ENCODE measurements around the gene PTGR1. TPM values are rescaled to one million over a fixed set of nuclear protein-coding genes. Genes with fewer than 3 reads are reported as not detected.

PTGR1 gene
- total RNA-seq, result 100 to 1,000 TPM in 1 of 2 donors, 10 to 100 TPM in 1; 43.9 to 110 TPM

DNA sequence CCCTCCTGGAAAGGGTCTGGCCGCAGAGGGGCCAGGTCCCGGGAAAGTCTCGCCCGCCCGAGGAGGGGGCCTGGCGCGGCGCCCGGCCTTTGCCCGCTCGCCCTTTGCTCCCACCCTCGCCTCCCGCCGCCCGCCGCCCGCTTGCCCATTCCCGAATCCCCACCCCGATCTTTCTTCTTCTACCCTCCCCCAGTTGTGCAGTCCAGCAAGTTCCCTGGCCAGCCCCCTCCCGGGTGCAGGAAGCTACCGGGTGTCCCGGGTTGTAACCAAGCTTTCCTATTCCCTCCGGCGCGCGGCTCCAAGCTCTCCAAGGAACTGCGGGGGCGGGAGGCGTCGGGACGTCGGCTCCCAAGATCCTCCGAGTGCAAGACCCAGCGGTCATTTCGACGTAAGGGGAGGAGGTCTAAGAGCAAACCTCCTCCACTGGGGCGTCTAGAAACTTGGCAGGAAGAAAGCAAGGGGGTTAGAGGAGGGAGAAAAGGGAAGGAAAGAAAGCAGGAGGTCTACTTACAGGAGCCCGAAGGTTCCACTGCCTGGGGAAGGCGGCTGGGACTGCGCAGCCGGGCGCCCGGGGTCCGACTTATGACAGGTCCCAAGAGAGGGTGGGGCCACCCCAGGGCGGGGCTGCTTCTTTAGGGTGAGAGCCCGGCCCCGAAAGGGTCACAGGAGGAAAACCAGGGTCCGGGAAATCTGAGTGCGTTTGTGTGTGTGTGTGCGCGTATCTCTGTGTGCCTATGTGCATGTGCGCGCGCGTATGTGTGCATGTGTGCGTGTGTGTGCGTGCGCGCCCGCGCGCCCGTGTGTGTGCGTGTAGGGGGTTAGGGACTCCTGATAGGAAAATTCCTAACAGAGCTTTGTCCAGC lies at the start of gene PTGR1:
Gene PTGR1 (minus strand): TSS at position 556 of the 863 bp plus-strand sequence. CDS start 2,225 bp downstream, outside the sequence.
- DNase-seq (ENCODE audit: low spot score), result peak; percentile 78
- Histone ChIP-seq H3K4me3 (peak within 1 kb of the TSS; percentile 62 to 74), H3K36me3 (no peaks in the 10 kb centered on the region), H3K9me3 (no peaks in the 10 kb centered on the region), H3K27me3 (replicated peaks; ENCODE audit: insufficient read depth) (no peaks in the 10 kb centered on the region), H3K27ac (peak within 1 kb of the TSS; percentile 87 to 90), H3K4me1 (replicated peaks) (no peaks in the 10 kb centered on the region)
- TF ChIP-seq, protein P1, sequence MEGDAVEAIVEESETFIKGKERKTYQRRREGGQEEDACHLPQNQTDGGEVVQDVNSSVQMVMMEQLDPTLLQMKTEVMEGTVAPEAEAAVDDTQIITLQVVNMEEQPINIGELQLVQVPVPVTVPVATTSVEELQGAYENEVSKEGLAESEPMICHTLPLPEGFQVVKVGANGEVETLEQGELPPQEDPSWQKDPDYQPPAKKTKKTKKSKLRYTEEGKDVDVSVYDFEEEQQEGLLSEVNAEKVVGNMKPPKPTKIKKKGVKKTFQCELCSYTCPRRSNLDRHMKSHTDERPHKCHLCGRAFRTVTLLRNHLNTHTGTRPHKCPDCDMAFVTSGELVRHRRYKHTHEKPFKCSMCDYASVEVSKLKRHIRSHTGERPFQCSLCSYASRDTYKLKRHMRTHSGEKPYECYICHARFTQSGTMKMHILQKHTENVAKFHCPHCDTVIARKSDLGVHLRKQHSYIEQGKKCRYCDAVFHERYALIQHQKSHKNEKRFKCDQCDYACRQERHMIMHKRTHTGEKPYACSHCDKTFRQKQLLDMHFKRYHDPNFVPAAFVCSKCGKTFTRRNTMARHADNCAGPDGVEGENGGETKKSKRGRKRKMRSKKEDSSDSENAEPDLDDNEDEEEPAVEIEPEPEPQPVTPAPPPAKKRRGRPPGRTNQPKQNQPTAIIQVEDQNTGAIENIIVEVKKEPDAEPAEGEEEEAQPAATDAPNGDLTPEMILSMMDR (IDR thresholded peaks at IDR 0.05), result no peak
- TF ChIP-seq POLR2A (IDR thresholded peaks at IDR 0.05), result peak; percentile 39
- WGBS, result under 1% methylated on average over 64 of the region's 64 CpGs
- intact Hi-C loops (cut with DNase I), result loop anchor here (10.0 kb wide), 1 partner anchor 475 kb away; no protein-coding TSS in a partner anchor

DNA sequence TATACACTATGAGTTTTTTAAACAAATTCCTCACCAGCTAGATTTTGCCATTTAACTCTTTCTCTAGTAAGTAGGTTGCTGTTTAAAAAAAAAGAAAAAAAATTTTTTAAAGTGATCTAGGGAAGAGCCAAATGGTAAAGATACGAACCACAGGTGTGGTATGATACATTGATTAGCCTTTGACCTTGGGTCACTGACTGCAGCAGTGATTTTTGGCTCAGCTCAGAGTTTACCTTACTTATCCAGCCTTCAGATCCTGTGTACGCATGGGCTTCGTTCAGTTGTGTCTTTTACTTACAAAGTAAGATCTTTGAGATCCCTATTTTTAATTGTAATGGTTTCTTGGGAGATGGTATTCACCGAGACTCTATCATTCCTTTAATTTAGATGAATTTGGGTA lies 49.6 kb upstream of the PTGR1 start:
- intact Hi-C loops (cut with DNase I), result no loop called here

DNA sequence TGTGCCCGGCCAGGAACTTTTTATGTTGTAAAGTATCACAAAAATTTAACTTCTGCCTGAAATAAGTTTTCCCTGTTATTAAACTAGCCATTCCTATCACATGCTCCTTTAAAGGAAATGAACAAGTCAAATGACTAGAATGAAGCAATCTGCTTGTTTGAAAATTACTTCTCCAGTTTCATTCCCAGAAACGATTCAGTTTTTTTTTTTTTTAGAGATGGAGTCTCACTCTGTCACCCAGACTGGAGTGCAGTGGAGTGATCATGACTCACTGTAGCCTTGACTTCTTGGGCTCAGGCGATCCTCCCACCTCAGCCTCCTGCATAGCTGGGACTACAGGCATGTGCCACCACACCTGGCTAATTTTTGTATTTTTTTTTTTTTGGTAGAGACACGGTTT lies 48.6 kb upstream of the PTGR1 start:
- DNase-seq (ENCODE audit: low spot score), result no peak
- WGBS, result 86% methylated on average over 4 of the region's 4 CpGs

More for the DNA sequence above, 49.6 kb upstream of the PTGR1 start:
- DNase-seq (ENCODE audit: low spot score), result no peak
- Histone ChIP-seq H3K4me1 (replicated peaks) (no peaks in the 10 kb centered on the region), H3K27ac (no peak overlapping the region), H3K9me3 (no peaks in the 10 kb centered on the region), H3K4me3 (no peak overlapping the region), H3K27me3 (replicated peaks; ENCODE audit: insufficient read depth) (no peaks in the 10 kb centered on the region), H3K36me3 (no peaks in the 10 kb centered on the region)
- TF ChIP-seq, protein P1 (IDR thresholded peaks at IDR 0.05), result no peak
- TF ChIP-seq POLR2A (IDR thresholded peaks at IDR 0.05) (no peak), POLR2AphosphoS5 (IDR thresholded peaks at IDR 0.05) (no peak)
- 92% methylated on average over 4 of the region's 4 CpGs for WGBS

DNA sequence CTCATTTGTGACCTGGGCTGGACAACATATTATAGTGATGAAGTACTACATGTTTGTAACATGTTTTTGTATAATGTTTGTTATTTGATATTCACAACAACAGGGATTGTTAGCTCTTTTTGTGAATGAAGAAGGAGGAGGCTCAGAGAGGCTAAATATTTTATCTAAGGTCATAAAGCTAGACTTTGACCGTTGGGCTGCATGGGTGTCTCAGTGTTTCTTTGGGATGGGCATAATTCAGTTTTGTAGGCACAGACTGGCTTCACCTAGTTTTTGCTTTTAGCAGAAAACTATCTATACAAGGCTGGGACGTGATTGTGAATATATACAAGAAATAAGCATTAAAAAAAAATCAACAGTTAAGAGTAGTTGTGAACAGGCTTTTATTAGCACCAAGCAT lies 47.0 kb upstream of the PTGR1 start:
- 82% methylated on average over 2 of the region's 2 CpGs for WGBS
- H3K36me3 ChIP-seq, result no peaks in the 10 kb centered on the region
- intact Hi-C loops (cut with DNase I), result no loop called here

More for the DNA sequence above, 48.6 kb upstream of the PTGR1 start:
- no peak overlapping the region for H3K4me3 ChIP-seq
- H3K36me3 ChIP-seq, result no peaks in the 10 kb centered on the region
- no peaks in the 10 kb centered on the region for H3K9me3 ChIP-seq
- TF ChIP-seq, protein P1 (IDR thresholded peaks at IDR 0.05), result no peak
- TF ChIP-seq POLR2A (IDR thresholded peaks at IDR 0.05) (no peak), POLR2AphosphoS5 (IDR thresholded peaks at IDR 0.05) (no peak)
- intact Hi-C loops (cut with DNase I), result no loop called here
- no peaks in the 10 kb centered on the region for H3K27me3 ChIP-seq (replicated peaks; ENCODE audit: insufficient read depth)
- no peak overlapping the region for H3K27ac ChIP-seq
- no peaks in the 10 kb centered on the region for H3K4me1 ChIP-seq (replicated peaks)

More for the DNA sequence above, 47.0 kb upstream of the PTGR1 start:
- H3K27me3 ChIP-seq (replicated peaks; ENCODE audit: insufficient read depth), result no peaks in the 10 kb centered on the region
- H3K9me3 ChIP-seq, result no peaks in the 10 kb centered on the region
- H3K4me1 ChIP-seq (replicated peaks), result no peaks in the 10 kb centered on the region
- TF ChIP-seq POLR2AphosphoS5 (IDR thresholded peaks at IDR 0.05) (no peak), POLR2A (IDR thresholded peaks at IDR 0.05) (no peak)
- TF ChIP-seq, protein P1 (IDR thresholded peaks at IDR 0.05), result no peak
- H3K4me3 ChIP-seq, result no peak overlapping the region
- DNase-seq (ENCODE audit: low spot score), result no peak
- no peak overlapping the region for H3K27ac ChIP-seq
